GM19467 (cell line): ENCODE results near the gene CDK11B.
"Not testable (repeated sequence)": the region's sequence is repeated elsewhere in the genome, so short reads cannot be mapped to it uniquely, and the experiment has no call there.

Experiments
- ATAC-seq: cut with Tn5 transposase; IDR thresholded peaks from one replicate; pipeline ENCODE4 v1.9.1; 2021; ENCODE audit warnings: mild to moderate bottlenecking, moderate library complexity; ENCODE audit not compliant: unreplicated experiment

Gene CDK11B

DNA sequence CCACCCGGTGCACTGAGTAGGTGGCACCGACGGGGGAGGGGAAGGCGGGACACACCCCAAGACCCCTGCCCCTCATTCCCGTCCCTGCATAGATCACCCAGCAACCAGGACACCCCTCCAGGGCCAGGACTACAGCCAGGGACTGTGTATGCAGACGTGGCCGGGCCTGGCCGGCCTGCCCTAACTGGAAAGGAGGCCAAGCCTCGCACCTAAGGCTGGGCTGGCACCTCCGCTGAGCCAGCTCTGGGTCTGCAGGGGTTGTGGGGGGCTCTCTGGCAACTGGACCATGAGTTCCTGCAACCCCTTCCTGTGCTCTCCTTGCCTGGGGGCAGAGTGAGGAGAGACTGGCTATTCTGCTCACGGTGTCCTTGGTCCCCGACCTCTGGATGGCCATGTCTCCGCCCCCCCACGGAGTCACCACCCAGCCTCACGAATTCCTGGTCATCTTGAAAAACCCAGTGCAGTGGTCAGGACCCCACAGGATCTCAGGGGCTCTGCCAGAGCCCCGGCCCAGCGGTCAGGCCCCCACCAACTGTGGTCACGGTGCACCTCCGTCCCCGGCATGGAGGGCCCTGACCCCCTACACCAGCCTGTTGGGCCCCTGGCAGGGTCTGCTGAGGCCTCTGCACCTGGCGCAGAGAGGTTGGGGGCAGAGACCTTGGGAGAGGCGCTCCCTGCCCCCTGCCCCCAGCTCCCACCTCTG lies 57.8 kb downstream of the CDK11B start:
- no peak for ATAC-seq

DNA sequence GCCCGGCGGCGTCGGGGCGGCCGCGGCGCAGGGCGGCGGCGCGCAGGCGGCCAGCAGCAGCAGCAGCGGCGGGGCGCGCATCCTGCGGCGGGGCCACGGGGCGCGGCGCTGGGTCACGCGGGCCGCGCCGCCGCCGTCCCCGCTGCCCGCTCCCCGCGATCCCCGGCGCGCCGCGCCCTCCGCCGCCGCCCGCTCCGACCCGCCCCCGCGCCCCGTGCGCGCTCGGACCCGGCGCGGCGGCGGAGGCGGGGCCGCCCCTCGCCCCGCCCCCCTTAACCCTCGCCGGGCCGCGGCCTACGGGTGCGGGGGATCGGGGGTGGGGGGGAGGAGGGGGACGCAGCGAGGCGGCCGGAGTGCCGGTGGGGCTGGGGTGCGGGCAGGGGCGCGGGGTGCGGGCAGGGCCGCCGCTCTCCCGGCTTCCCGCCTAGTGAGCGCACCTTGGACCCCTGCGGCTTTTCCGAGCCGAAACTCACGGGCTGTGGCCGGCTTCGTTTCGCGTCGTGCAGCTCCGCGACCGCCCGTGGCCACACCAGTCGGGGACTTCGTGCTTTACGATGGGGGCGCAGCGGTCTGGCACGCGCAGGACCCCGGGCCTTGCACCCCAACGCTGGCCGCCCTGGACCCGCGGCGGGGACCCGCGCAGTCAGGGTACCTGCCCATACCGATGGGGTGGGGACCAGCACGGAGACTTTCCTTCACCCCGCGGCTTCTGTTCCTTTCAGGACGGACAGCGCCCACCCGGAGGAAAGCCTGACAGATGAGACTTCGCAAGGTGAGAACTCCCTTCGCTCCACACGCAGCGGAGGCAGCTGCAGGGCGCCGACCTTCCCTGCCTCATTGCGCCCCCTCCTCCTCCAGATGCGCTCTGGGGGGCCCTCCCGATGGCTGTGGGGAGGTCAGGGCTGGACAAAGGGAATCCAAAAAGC lies 58.6 kb downstream of the CDK11B start, which contains the start of gene FNDC10:
Gene FNDC10, minus strand, starts transcription at position 201 of the 926 bp plus-strand sequence. Its CDS starts 120 bp downstream, at position 81.
- ATAC-seq, result no peak

DNA sequence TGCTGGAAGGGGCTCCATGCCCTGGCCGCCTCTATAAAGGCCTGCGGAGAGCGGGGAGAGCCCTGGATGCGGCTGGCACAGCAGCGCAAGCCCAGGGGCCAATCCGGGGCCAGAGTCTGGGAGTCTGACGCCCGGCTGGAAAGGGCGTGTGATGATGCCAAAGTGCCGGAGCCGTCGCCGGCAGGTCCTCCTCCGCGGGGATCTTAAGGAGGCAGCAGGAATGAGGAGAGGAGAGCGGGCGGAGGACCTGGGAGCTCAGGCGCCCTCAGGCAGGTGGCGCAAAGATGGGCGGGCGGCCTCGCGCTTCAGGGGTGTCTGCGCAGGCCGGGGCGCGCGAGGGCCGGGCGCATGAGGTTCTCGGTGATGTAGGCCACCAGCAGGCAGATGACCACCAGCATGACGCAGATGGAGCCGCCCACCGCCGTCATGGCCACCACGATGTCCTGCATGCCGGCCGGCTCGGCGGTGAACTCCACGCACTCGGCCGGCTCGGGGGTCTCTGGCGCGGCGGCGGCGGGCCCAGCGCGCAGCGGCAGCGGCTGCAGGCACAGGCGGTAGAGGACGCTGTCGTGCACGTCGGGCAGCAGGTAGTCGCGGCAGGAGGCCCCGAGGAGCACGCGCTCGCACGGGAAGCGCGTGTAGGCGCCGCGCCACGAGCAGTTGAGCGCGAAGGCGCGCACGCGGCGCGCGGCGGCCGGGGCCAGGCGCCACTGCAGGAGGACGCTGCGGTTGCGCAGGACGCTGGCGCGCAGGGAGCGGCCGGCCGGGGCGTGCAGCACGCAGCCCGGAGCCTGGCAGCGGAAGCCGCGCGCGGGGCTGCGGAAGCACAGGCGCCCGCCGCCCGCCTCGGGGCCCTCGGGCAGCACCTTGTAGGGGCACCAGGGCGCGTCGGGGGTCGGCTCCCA lies 59.5 kb downstream of the CDK11B start:
- no peak for ATAC-seq

DNA sequence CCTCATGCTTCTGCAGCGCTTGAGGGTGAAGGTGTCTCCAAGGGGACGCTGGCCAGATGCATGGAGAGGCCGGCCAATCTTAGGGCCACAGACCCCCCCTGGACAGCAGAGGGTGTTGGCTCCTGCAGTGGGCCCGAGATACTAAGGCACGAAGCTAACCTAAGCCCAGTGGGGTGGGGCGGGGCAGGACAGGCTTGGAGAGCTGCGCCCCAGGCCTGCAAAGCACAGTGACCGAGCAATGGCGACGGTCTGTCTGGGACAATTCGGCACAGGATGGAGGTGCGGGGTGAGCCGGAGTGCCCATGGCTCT lies 60.1 kb downstream of the CDK11B start:
- ATAC-seq, result no peak

DNA sequence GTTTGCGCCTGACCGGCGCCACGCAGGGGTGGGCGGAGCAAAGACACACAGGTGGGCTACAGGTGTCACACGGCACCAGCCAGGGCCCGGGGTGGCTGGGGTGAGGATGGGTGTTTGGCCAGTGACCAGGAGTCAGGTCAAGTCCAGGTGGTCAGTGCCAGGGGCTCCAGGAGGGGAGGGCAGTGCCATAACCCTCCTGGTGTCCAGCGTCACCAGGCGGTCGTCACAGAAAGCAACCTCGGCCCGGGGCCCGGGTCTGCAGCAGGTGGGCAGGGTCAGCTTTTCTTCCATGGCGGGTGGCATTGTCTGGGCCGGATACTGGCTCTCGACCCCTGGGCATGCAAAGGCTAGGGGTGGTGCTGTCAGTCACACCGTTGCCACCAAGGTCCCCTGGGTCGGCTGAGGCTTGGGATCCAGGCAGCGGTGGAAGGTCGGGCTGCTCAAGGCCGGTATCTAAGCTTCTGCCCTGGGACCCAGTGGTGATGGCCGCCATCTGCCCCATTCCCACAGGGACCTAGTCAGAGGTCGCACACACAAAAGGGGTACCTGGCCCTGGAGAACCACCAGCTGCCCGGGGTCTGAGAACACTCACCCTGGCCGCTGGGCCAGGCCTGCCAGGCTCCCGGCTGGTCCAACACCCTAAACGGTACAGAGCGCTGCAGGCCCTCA lies 60.6 kb downstream of the CDK11B start:
- no peak for ATAC-seq

DNA sequence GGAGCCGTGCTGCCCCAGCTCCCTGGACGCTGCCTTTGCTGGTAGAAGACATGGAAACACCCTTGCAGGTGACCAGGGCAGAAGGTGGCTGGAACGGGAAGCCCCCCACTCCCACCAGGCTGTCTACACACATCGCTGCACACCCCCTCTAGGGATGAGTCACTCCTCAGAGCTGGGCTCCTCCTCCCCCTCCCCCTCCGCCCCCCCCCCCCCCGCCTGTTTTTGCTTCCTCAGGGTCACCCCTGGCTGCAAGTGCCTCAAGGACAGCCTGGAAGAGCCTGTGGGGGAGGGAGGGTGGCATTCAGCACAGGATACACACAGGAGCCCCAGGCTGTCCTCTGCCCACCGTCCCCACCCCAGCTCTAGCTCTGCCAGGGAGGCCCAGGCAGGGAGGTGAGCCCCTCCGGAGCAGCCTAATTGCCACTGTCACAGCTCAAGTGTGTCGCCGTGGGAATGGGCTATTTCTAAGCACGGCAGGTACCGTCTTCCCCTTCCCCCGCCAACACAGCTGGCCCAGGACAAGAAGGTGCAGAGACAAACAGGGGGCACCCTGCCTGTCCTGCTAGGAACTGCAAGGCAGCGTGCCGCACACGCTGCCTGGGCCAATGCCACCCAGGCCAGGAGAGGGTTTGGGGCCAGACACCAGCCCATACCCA lies 61.4 kb downstream of the CDK11B start:
- no peak for ATAC-seq

DNA sequence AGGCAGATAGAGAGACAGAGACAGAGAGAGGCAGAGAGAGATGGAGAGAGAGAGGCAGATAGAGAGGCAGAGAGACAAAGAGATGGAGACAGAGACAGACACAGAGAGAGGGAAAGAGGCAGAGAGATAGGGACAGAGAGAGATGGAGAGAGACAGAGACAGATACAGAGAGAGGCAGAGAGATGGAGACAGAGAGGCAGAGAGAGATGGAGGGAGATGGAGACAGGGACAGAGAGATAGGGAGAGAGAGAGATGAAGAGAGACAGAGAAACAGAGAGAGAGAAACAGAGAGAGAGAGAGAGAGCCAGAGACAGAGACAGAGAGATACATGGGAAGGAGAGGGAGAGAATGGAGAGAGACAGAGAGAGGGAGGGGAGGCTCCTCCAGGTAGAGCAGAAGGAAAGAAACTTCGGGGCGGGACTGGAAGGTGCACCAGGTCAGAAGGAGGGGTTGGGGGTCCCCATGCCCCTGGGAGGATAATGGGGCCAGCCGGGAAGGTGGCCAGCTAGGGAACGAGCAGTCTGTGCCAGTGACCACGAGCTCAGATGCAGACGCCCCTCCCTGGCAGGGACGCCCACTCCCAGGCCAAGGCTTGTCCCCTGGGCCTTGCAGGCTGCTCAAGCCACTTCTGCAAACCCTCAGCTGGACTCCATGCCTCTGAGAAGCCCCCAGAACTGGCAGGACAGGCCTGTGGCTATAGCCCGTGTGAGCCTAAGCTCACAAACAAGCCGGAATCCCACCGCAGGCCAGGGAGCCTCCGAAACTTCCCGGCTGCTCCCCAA lies 62.1 kb downstream of the CDK11B start:
- no peak for ATAC-seq

DNA sequence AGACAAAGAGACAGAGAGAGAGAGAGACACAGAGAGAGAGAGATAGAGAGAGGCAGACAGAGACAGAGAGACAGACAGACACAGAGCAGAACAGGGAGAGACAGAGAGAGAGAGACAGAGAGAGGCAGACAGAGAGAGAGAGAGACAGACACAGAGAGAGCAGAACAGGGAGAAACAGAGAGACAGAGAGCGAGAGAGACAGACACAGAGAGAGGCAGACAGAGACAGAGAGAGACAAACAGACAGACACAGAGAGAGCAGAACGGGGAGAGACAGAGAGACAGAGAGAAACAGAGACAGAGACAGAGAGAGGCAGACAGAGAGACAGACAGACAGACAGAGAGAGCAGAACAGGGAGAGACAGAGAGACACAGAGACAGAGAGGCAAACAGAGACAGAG lies 63.5 kb downstream of the CDK11B start:
- ATAC-seq, result not testable (repeated sequence)

DNA sequence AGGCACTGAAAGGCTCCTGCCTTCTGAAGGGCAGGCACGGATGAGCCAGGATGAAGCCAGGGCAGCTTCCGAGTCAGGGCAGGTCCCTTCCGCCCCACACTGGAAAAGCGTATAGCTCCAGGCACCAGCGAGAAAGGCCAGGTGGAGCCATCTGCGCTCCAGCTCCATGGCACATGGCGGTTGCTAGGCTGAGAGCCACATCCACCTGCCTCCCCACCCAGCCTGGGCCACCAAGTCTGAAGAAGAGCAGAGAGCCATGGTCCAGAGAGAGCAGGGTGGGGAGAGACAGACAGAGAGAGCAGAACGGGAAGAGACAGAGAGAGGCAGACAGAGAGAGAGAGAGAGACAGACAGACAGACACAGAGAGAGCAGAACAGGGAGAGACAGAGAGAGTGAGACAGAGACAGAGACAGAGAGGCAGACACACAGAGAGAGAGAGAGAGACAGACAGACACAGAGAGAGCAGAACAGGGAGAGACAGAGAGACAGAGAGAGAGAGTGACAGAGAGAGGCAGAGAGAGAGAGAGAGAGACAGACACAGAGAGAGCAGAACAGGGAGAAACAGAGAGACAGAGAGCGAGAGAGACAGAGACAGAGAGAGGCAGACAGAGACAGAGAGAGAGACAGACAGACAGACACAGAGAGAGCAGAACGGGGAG lies 64.1 kb downstream of the CDK11B start:
- no peak for ATAC-seq

DNA sequence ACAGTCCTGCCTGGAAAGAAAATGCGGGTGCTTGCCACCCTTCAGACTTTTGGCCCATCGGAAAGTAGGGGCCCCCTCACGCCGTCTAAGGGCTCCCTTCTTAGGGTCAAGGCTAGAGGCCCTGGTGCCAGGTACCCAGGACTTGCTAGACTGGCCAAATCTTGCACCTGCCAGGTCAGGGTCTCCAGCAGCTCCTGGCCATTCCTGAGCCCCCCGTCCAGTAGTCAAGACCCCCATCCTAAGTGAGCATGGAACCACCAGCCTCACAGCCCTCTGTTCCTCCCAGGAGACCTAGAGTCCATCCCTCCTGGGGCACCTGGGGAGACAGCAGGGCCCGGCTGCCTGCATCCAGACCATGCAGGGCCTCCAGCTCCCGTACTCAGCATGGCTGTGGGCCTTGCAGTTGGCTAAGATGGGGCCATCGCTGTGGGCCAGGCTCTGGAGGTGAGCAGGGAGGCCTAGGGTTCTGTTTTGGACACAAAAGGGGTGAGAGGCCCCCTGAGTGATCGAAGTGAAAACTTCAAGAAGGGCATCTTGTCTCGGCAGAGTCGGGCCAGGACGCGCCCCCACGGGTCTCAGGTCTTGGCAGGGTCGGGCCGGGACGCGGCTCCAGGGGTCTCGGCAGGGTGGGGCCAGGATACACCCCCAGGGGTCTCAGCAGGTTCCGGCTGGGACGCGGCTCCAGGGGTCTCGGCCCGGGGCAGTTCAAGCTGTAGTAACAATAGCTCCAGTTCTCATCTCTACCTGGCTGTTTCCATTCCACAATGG lies 64.8 kb downstream of the CDK11B start:
- no peak for ATAC-seq

DNA sequence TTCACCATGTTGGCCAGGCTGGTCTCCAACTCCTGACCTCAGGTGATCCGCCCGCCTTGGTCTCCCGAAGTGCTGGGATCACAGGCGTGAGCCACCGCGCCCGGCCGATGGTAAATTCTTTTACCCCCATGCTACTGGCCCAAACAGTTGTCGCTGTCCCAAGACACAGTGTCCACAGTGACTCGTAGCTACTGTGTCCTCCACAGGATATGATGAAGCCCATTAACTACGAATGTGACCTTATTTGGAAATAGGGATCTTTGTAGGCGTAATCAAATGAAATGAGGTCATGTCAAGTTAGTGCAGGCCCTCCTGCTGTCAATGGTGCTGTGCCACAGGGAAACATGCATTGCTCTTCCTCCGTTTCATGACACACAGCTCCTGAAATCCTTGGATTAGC lies 67.4 kb downstream of the CDK11B start:
- no peak for ATAC-seq
